Stomach smooth muscle (tissue), 2 donors: ENCODE results near the gene GNAZ.
"Not testable (repeated sequence)": the region's sequence is repeated elsewhere in the genome, so short reads cannot be mapped to it uniquely, and the experiment has no call there.

Experiments
- H3K27ac ChIP-seq: one replicate; pipeline ENCODE4 v1.7.0; 2013; ENCODE audit warnings: mild to moderate bottlenecking, low read length, inconsistent platforms
- H3K27me3 ChIP-seq, 2 donors: one replicate each; pipeline ENCODE4 v1.7.0; 2013; ENCODE audit warnings: low read length in 2 of 2; ENCODE audit not compliant: insufficient read depth in 2 of 2, control insufficient read depth in 1 of 2
- H3K36me3 ChIP-seq, 2 donors: one replicate each; pipeline ENCODE4 v1.7.0; 2013; ENCODE audit warnings: low read length in 2 of 2; ENCODE audit not compliant: control insufficient read depth in 2 of 2, insufficient read depth in 2 of 2
- H3K4me1 ChIP-seq: one replicate; pipeline ENCODE4 v1.7.0; 2013; ENCODE audit warnings: low read length; ENCODE audit not compliant: control insufficient read depth, insufficient read depth
- H3K4me3 ChIP-seq, 2 donors: one replicate each; pipeline ENCODE4 v1.7.0; 2013; ENCODE audit warnings: low read length in 2 of 2
- H3K9ac ChIP-seq, 2 donors: one replicate each; pipeline ENCODE4 v1.7.0; 2013; ENCODE audit warnings: low read length in 2 of 2, mild to moderate bottlenecking in 1 of 2
- H3K9me3 ChIP-seq, 2 donors: one replicate each; pipeline ENCODE4 v1.7.0; 2013; ENCODE audit warnings: low read length in 2 of 2; ENCODE audit not compliant: control insufficient read depth in 2 of 2
- donor health status: healthy.
- donor health status: Pancreatic carcinoma.

The GNAZ gene

DNA sequence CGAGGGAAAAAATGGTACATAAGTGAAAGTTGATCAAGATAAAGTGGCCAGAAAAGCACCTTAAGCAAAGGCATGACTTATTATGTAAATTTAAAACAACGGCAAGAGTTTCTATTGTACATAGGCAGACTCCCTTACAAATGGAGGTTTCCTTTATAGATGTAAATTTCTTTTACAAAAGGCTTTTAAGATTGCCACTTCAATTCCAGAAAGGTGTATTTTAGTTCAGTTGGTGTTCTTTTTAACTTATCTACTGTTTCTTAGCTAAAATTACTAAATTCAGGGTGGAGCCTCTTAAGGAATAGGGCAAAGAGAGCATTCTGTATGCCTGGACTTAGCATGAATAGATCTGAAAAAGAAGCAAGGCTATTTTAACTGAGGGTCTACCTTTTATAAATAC lies 24.9 kb upstream of the GNAZ start:
- Histone ChIP-seq H3K9me3 (peaks cover 0 to 3% of the 10 kb centered on the region in 2 donors), H3K27me3 (peaks cover 0 to 2% of the 10 kb centered on the region in 2 donors), H3K9ac (no peak overlapping the region), H3K4me3 (no peak overlapping the region), H3K36me3 (no peaks in the 10 kb centered on the region), H3K27ac (no peak overlapping the region), H3K4me1 (no peaks in the 10 kb centered on the region)

DNA sequence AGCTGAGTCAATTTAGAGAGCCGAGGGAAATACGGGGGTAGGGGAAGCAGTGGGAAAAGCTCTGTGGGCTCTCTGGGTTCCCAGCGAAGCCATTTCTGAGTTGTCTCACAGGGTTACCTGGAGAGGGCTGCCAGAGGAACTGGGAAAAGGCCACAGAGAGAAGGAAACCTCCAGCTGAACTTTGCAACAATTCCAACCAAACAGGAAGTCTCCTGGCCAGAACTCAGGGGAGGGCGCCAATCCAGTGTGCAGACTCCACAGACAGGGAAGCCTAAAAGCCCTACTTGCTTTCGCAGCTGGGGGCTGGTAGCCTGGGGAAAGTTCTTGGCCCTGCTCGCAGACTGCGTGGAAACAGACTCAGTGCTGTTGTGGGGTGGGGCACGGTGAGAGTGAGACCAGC lies 23.1 kb upstream of the GNAZ start:
- no peak overlapping the region for H3K9ac ChIP-seq

GRCh38 chr22:23047742-23048141 lies 22.6 kb upstream of the GNAZ start:
- no peaks in the 10 kb centered on the region for H3K4me1 ChIP-seq
- no peak overlapping the region for H3K9ac ChIP-seq
- H3K4me3 ChIP-seq: no peak overlapping the region
- H3K9me3 ChIP-seq: peaks cover 0 to 3% of the 10 kb centered on the region in 2 donors
- no peaks in the 10 kb centered on the region for H3K36me3 ChIP-seq
- peaks cover 0 to 2% of the 10 kb centered on the region in 2 donors for H3K27me3 ChIP-seq
- no peak overlapping the region for H3K27ac ChIP-seq

More for the DNA sequence above, 23.1 kb upstream of the GNAZ start:
- Histone ChIP-seq H3K4me1 (no peaks in the 10 kb centered on the region), H3K36me3 (no peaks in the 10 kb centered on the region), H3K4me3 (no peak overlapping the region), H3K27me3 (peaks cover 0 to 2% of the 10 kb centered on the region in 2 donors), H3K27ac (no peak overlapping the region), H3K9me3 (peaks cover 0 to 3% of the 10 kb centered on the region in 2 donors)

- H3K27ac ChIP-seq, H3K9ac ChIP-seq, H3K9me3 ChIP-seq, H3K36me3 ChIP-seq, H3K4me1 ChIP-seq, H3K4me3 ChIP-seq, H3K27me3 ChIP-seq: not testable (repeated sequence)
Measured at GRCh38 chr22:23050546-23050945, 19.8 kb upstream of the GNAZ start.

- peaks cover 9% of the 10 kb centered on the region in 2 donors for H3K9me3 ChIP-seq
- H3K4me3 ChIP-seq: no peak overlapping the region
- H3K36me3 ChIP-seq: no peaks in the 10 kb centered on the region
- H3K4me1 ChIP-seq: no peaks in the 10 kb centered on the region
- H3K9ac ChIP-seq: no peak overlapping the region
- H3K27me3 ChIP-seq: no peaks in the 10 kb centered on the region
- no peak overlapping the region for H3K27ac ChIP-seq
Measured at GRCh38 chr22:23053051-23053707, 17.1 kb upstream of the GNAZ start.

GRCh38 chr22:23053912-23054530 lies 16.3 kb upstream of the GNAZ start:
- H3K4me1 ChIP-seq: no peaks in the 10 kb centered on the region
- H3K9ac ChIP-seq: no peak overlapping the region
- H3K9me3 ChIP-seq: peaks cover 7 to 9% of the 10 kb centered on the region in 2 donors
- no peaks in the 10 kb centered on the region for H3K36me3 ChIP-seq
- no peak overlapping the region for H3K27ac ChIP-seq
- H3K4me3 ChIP-seq: no peak overlapping the region
- no peaks in the 10 kb centered on the region for H3K27me3 ChIP-seq

DNA sequence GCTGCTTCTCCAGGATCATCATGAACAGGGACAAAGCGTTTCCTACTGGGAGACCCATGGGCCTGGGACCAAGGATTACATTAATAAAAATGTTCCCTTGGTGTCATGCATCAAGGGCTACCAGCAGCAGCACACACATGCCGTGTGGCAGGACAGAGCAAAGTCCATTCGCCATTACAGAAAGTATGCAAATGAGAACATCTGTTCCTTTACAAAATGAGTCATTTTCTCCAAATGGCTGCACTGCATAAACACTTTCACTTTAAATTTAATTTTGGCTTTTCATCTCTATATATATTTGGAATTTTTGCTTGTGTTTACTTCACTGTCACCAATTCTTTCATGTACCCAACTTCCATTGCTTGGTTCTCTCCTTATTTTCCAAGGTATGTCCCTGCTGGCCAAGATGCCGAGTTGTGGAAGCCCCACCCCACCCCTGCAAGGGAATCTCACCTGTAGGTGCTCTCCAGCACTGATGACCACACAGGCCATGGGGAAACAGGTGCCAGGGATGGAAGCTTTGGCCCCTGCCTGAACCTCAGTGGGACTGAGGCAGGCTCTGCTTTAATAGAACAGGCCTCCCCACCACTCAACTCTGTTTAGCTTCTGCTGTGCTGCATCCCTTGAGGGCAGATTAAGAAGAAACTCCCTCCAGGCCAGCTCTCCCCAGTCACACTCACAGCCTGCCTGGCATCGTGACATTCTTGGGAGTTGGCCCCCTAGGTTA lies 15.6 kb upstream of the GNAZ start:
- Histone ChIP-seq H3K4me1 (no peaks in the 10 kb centered on the region), H3K4me3 (no peak overlapping the region), H3K36me3 (no peaks in the 10 kb centered on the region), H3K9me3 (peaks cover 7 to 9% of the 10 kb centered on the region in 2 donors), H3K27me3 (no peaks in the 10 kb centered on the region), H3K27ac (no peak overlapping the region), H3K9ac (no peak overlapping the region)

DNA sequence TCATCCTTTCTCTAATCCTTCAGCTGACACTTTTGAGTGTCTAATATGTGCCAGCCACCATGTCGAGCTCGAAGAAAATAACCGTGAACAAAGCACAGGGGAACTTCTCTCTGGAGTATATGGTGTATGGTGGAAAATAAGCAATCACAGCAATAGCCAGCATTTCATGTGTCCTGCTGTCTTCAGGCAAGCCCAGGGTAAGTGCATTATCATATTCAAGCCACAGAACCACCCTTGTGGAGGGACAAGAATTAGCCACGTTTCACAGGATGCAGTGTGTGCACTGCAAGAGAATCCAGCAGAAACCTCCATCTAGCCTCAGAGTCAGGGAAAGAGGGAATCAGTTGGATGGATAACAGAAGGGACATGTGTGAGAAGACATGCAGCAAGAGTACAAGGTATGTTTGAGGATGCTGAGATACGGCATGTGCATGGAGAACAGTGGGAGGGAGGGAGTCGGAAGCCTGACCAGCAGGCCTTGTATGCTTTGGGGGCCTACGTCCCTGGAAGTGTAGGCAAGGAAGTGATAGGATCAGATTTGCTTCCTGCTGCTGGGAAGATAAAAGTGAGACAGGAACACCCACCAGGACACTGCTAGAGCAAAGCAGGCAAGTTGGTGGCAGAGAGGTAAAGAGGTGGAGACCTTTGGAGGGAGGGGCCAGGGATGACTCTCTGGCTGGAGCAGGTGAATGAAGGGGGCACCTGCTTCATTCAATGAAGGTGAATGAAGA lies 14.7 kb upstream of the GNAZ start:
- no peak overlapping the region for H3K9ac ChIP-seq
- H3K36me3 ChIP-seq: no peaks in the 10 kb centered on the region

DNA sequence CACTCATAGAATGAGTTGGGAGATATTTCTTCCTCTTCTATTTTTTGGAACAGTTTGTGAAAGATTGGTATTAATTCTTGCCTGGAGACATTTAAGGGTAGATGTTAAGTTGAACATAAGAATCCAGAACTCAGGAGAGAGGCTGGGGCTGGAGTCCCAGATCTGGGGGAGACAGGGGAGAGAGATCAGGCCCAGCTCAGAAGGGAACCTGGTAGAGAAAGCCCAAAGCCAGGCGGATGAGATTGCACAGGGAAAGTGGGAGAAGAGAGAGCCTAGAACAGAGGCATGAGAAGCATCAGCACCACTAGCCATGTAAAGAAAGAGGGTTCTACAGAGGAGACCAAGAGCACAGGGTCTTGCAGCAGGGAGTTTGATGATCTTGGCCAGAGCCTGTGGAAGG lies 13.0 kb upstream of the GNAZ start:
- Histone ChIP-seq H3K27ac (no peak overlapping the region), H3K9me3 (peaks cover 7 to 9% of the 10 kb centered on the region in 2 donors), H3K9ac (no peak overlapping the region)

More for the DNA sequence above, 14.7 kb upstream of the GNAZ start:
- H3K9me3 ChIP-seq: peaks cover 7 to 9% of the 10 kb centered on the region in 2 donors
- no peak overlapping the region for H3K27ac ChIP-seq
- H3K27me3 ChIP-seq: no peaks in the 10 kb centered on the region
- no peak overlapping the region for H3K4me3 ChIP-seq
- no peaks in the 10 kb centered on the region for H3K4me1 ChIP-seq

DNA sequence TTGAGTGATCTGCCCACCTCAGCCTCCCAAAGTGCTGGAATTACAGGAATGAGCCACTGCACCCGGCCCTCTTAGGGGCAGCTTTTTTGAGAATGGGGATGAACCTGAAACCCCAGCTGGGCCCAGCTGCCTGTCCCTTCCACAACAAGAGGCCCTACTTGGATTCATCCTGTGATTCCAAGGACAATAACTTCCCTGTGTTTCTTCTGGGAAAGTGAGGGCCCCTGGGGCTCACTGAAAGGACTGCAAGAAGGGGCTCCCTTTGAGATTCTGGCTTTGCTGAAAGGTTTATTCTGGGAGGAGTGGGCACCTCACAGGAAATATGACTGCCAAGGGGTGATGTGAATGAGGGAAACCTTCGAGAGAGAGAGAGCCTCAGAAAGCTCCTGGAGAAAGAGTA lies 12.3 kb upstream of the GNAZ start:
- H3K27ac ChIP-seq: no peak overlapping the region
- no peaks in the 10 kb centered on the region for H3K36me3 ChIP-seq
- peaks cover 7 to 9% of the 10 kb centered on the region in 2 donors for H3K9me3 ChIP-seq
- no peak overlapping the region for H3K4me3 ChIP-seq
- H3K9ac ChIP-seq: no peak overlapping the region
- H3K27me3 ChIP-seq: peaks cover 0 to 2% of the 10 kb centered on the region in 2 donors
- H3K4me1 ChIP-seq: no peaks in the 10 kb centered on the region

More for the DNA sequence above, 13.0 kb upstream of the GNAZ start:
- Histone ChIP-seq H3K27me3 (no peaks in the 10 kb centered on the region), H3K36me3 (no peaks in the 10 kb centered on the region), H3K4me3 (no peak overlapping the region), H3K4me1 (no peaks in the 10 kb centered on the region)
